Tibial artery (tissue), 4 donors: ENCODE measurements around the gene FAM53B.

Source experiments
- DNase-seq, 2 donors: peaks; one replicate each; pipeline ENCODE4 v3.0.0-alpha.2; 2019
- H3K27ac ChIP-seq, 2 donors: fragments of 200-600 bp; sonication (generic) in 1 of 2; 1 replicate in 1 of 2; 2 replicates in 1 of 2; pipeline ENCODE4 v1.5.1; 2018 to 2019; ENCODE audit warnings: mild to moderate bottlenecking in 1 of 2
- H3K27me3 ChIP-seq, 2 donors: fragments of 200-600 bp; sonication (generic) in 1 of 2; one replicate each; pipeline versions ENCODE4 v1.5.1 to v1.6.0; 2016 to 2019
- H3K36me3 ChIP-seq, 3 donors: fragments of 200-600 bp; sonication (generic) in 2 of 3; one replicate each; pipeline ENCODE4 v1.5.1; 2016 to 2019; ENCODE audit warnings: mild to moderate bottlenecking in 2 of 3
- H3K4me1 ChIP-seq, 4 donors: fragments of 200-600 bp; sonication (generic) in 2 of 4; 1 replicate in 3 of 4; 2 replicates in 1 of 4; pipeline ENCODE4 v1.5.1; 2016 to 2019
- H3K4me3 ChIP-seq, 2 donors: fragments of 200-600 bp; sonication (generic) in 1 of 2; 1 replicate in 1 of 2; 2 replicates in 1 of 2; pipeline ENCODE4 v1.5.1; 2018 to 2019; ENCODE audit warnings: mild to moderate bottlenecking in 2 of 2
- H3K9me3 ChIP-seq, 3 donors: fragments of 200-600 bp; sonication (generic) in 1 of 3; one replicate each; pipeline ENCODE4 v1.5.1; 2016 to 2019
- intact Hi-C: fragments of 100-400 bp; cut with DNase I; formaldehyde crosslinking; loops from one replicate; pipeline ENCODE4 v1.15.0; 2023; ENCODE audit warnings: low total_unique reads
- TF ChIP-seq, protein P1 (sequence below), 2 experiments: fragments of 200-600 bp in 1 of 2; fragments of 450-650 bp in 1 of 2; IDR thresholded peaks; one replicate each; pipeline ENCODE4 v1.5.1; 2017 to 2019; ENCODE audit warnings: antibody characterized with exemption in 2 of 2, mild to moderate bottlenecking in 1 of 2, moderate library complexity in 1 of 2

The FAM53B gene

DNA sequence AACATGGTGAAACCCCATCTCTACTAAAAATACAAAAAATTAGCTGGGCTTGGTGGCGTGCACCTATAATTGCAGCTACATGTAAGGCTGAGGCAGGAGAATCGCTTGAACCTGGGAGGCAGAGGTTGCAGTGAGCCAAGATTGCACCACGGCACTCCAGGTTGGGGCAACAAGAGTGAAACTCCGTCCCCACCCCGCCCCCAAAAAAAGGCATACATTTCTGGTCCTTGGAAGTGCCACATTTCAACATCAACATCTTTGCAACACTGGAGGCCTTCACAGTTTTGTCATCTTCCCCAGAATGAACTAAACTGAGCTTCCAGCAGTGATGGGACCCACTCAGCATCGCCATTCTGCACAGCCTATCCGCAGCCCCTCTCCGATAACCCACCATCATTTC is 36.6 kb downstream of the FAM53B start:
- TF ChIP-seq, protein P1, sequence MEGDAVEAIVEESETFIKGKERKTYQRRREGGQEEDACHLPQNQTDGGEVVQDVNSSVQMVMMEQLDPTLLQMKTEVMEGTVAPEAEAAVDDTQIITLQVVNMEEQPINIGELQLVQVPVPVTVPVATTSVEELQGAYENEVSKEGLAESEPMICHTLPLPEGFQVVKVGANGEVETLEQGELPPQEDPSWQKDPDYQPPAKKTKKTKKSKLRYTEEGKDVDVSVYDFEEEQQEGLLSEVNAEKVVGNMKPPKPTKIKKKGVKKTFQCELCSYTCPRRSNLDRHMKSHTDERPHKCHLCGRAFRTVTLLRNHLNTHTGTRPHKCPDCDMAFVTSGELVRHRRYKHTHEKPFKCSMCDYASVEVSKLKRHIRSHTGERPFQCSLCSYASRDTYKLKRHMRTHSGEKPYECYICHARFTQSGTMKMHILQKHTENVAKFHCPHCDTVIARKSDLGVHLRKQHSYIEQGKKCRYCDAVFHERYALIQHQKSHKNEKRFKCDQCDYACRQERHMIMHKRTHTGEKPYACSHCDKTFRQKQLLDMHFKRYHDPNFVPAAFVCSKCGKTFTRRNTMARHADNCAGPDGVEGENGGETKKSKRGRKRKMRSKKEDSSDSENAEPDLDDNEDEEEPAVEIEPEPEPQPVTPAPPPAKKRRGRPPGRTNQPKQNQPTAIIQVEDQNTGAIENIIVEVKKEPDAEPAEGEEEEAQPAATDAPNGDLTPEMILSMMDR (IDR thresholded peaks at IDR 0.05), result no peak
- Histone ChIP-seq H3K27me3 (no peaks in the 10 kb centered on the region), H3K27ac (no peak overlapping the region), H3K4me3 (no peak overlapping the region), H3K36me3 (peaks cover 0 to 17% (median 0%) of the 10 kb centered on the region in 3 donors), H3K9me3 (no peaks in the 10 kb centered on the region), H3K4me1 (peaks cover 3 to 57% (median 32%) of the 10 kb centered on the region in 4 donors)
- intact Hi-C loops, result no loop called here
- DNase-seq, result no peak

DNA sequence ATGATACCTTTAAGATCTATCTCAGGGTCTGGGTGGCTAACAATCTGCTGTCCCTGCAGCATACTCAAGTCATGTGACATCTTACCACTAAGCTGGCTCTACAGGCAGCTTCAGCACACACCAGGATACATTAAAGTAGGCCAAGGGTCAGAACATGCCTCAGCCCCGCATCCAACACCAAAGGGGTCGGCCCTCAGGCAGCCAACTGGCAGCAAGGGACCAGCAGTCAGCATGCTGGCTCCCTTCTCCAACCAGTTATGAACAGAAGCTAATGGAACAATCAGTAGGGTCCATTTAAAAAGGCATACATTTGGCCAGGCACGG is 37.1 kb downstream of the FAM53B start:
- TF ChIP-seq, protein P1 (IDR thresholded peaks at IDR 0.05), result no peak
- intact Hi-C loops, result no loop called here
- Histone ChIP-seq H3K9me3 (no peaks in the 10 kb centered on the region), H3K36me3 (peaks cover 0 to 17% (median 0%) of the 10 kb centered on the region in 3 donors), H3K4me1 (peaks cover 3 to 61% (median 37%) of the 10 kb centered on the region in 4 donors), H3K4me3 (no peak overlapping the region), H3K27me3 (no peaks in the 10 kb centered on the region), H3K27ac (no peak overlapping the region)
- no peak for DNase-seq

GRCh38 chr10:124706462-124707143 is 37.6 kb downstream of the FAM53B start:
- peaks cover 0 to 17% (median 0%) of the 10 kb centered on the region in 3 donors for H3K36me3 ChIP-seq
- no peak overlapping the region for H3K27ac ChIP-seq
- TF ChIP-seq, protein P1 (IDR thresholded peaks at IDR 0.05), result no peak
- H3K4me3 ChIP-seq, result no peak overlapping the region
- no peaks in the 10 kb centered on the region for H3K9me3 ChIP-seq
- DNase-seq, result no peak
- H3K4me1 ChIP-seq, result peaks cover 3 to 66% (median 42%) of the 10 kb centered on the region in 4 donors
- no peaks in the 10 kb centered on the region for H3K27me3 ChIP-seq
- intact Hi-C loops, result no loop called here

DNA sequence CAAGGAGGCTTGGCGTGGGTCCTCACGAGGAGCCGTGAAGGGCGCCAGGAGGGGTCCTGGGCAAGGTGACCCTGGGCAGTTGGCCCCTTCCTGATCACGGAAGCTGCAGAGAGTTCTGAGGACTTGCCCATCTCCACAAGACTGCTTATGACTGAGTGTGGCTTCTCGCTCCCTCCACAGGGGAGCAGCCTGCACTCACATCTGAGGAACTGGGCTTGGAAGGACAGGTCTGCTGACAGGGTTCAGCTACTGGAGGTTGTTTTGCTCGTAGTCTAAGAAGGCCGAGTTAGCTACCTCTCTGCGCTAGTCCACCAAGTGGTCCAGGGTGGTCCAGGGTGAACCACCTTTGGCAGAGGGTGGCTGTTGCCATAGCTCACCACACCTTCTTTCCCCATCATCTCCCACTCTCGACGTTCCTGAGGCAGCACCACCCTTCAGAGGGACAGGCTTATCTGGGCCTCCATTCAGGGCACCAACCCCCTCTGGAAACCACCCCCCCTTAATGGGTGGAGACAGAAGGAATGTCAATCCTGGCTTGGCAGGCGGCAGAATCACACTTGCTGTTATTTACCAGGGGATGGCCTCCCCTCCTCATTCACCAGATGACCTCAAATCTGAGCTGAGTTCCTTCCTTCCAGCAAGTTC is 38.2 kb downstream of the FAM53B start:
- H3K27me3 ChIP-seq, result no peaks in the 10 kb centered on the region
- TF ChIP-seq, protein P1 (IDR thresholded peaks at IDR 0.05), result no peak
- no peaks in the 10 kb centered on the region for H3K9me3 ChIP-seq
- no peak for DNase-seq
- no peak overlapping the region for H3K27ac ChIP-seq
- H3K4me1 ChIP-seq, result peaks cover 3 to 73% (median 49%) of the 10 kb centered on the region in 4 donors
- H3K36me3 ChIP-seq, result peaks cover 0 to 17% (median 0%) of the 10 kb centered on the region in 3 donors
- no peak overlapping the region for H3K4me3 ChIP-seq
- intact Hi-C loops, result no loop called here

GRCh38 chr10:124705381-124705740 is 38.8 kb downstream of the FAM53B start:
- H3K27me3 ChIP-seq, result no peaks in the 10 kb centered on the region
- H3K4me3 ChIP-seq, result no peak overlapping the region
- no peak for DNase-seq
- TF ChIP-seq, protein P1 (IDR thresholded peaks at IDR 0.05), result no peak
- no peaks in the 10 kb centered on the region for H3K9me3 ChIP-seq
- H3K27ac ChIP-seq, result no peak overlapping the region
- intact Hi-C loops, result no loop called here
- peaks cover 0 to 17% (median 0%) of the 10 kb centered on the region in 3 donors for H3K36me3 ChIP-seq
- peaks cover 3 to 78% (median 54%) of the 10 kb centered on the region in 4 donors for H3K4me1 ChIP-seq
